Inflammatory macrophage treated with lipopolysaccharide for 4 hours (primary cell): Measurements from ENCODE around the gene VDR.

Source experiments
- DNase-seq: peaks from one replicate; pipeline ENCODE4 v3.0.0-alpha.2; 2020

VDR gene

DNA sequence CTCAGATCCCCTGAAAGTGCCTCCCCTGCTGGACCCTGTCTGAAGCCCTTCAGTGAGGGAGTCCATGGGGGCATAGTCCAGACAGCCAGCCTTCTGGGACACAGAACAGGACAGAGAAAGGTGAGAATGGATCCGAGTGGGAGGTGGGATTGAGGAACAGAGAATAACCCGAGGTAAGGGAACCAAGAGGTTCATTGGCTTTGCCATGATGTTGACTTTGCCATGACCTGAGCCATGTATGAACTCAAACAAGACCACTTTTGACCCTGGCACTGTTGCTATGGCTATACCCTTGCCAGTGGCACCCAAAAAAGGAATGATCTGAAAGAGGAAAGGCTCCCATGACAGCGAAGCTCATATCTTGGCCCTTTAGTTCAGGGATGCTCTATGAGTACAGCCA is 22.6 kb upstream of the VDR start:
- DNase-seq: no peak

DNA sequence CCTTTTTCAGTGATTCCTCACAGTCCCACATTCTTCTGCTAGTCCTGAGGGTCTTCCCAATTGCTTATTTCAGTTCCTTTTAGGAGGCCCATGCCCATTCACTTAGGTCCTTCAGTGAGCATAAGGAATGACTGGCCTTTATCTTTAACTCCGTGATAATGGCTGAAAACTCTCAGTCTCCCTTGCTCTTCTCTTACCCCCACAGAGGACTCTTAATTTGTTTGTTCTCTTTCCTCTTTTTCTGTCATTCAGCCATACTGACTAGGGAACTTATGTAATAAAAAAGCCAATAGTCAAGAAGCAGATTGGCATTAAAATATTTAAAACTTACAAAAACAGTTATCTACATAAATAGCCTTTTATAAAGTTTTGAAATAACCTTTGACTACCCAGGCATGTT is 17.1 kb upstream of the VDR start:
- DNase-seq: no peak

- DNase-seq: no peak
Measured at GRCh38 chr12:47920913-47921312, 16.1 kb upstream of the VDR start.

GRCh38 chr12:47913081-47913480 is 8.3 kb upstream of the VDR start:
- no peak for DNase-seq

DNA sequence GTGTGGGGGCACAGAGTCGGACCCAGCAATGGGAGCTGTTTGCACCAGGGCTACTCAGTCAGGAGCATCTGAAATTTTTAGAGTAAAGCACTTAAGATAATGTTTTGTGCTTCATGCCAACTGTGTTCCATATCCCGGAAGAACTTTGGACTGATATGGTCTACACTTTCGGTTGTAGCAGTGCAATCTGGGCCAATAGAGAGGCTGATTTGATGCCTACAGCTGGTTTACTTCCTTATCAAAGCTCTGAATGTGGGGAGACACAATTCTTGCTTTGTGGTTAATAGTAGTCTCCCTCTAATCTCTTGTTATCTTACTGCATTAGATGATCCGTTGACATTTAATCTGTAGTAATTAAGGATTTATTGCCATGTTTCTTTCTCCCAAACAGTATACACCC is 7.8 kb upstream of the VDR start:
- DNase-seq: no peak

DNA sequence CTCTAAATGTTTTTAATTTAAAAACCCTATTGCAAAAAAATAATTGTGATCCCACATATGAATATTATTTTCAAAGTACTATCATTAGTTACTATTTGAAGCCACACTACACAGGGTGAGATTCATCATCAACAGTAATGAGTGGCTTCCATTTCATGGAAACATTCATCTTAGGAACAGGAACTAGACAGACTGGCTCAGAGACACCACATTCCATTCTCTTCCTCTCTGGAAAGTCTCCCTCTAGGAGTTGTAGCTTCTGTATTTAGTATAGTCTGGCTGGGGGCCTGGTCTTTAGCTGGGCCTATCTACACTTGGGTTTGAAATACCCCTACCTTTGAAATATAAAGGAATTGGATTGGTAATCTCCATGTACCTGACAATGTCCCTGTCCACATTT is 6.2 kb upstream of the VDR start:
- no peak for DNase-seq

- DNase-seq: no peak
Measured at GRCh38 chr12:47910486-47910885, 5.7 kb upstream of the VDR start.

DNA sequence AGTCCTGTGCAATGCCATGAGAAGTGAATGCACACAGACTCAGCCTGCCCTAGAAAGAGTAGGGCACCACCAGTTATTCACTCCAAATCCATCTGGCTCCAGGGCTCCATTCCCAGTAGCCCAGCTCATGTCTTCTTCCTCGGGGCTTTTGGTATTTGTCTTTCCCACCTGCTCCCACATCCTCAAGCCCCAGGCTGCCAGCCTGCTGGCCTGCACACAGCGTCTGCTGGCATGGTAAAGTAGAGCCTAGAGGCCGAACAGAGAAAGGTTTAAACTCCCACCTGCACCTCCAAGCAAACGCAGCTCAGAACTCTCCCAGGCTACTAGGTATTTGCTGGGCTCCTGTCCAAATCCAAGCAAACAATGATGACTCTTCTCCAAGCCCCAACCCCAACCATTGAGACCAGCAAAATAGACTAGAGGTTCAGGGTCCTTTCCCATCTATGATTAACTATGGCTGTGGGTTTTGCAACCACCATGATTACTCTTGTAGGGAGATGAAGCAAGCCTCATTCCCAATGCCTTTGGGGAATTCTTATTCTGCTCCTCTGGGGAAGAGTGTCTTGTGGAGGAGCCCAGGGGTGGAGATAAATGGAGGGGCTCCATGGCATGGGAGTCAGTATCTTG is 5.2 kb upstream of the VDR start:
- no peak for DNase-seq

DNA sequence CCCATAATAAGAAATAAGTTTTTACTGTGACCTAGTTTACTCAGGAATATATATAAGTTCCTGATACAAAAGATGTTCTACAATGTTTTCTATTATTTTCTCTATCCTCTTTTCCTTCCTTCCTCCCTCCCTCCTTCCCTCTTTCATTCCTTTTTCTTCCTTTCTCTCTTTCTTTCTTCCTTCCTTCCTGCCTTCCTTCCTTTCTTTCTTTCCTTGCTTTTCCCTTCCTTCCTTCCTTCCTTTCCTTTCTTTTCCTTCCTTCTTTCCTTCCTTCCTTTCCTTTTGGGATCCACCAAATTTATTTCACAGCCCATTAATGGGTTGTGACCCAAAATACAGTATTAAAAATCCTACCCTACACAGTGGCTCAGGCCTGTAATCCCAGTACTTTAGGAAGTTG is 3.9 kb upstream of the VDR start:
- DNase-seq: no peak

GRCh38 chr12:47907851-47908454 is 3.2 kb upstream of the VDR start:
- no peak for DNase-seq

GRCh38 chr12:47903927-47904712 is 674 bp downstream of the VDR start:
- DNase-seq: peak; percentile 84

DNA sequence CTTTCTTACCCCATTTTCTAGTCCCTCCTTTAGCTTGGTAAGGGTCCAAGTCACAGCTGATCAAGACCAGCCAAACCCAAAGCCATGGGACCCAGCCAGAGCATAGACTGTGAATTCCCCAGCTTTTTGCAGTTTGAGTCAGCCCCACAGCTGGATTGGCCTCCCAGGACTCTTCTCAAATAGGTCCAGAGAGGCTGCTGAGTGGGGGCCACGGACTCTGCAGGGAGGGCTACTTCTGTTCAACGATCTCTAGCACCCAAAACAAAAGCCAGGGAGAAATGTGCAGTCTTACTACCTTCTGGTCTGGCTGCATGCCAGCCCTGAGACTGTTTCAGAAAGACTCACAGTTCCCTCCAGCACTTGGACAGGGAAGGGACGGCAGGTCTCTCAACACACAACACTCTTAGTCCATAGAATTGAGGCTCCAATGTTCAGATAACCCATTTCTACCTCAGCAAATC is 1.6 kb downstream of the VDR start:
- peak; percentile 28 for DNase-seq

DNA sequence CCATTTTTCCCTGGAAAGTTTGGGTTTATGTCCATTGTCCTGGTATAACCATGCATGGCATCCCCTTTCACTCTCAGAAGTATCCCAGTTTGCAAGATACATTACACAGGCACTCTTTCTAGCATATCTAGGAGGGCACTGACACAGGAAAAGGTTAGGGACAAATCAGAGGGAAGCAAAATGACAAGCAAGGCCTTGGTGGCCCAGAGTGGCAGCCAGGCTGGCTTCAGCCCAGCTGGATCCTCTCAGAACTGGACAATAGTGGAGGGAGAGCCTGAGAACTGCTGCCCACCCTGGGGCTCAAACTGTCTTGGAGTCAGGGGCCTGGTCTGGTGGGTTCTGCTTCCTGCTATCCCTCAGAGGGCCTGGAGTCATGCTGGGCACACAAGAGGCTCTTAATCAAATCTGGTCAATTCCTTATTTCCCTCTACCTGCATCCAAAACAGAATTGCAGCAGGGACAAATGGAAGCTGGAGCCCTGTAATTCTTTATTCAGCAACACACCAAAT is 2.6 kb downstream of the VDR start:
- DNase-seq: no peak

DNA sequence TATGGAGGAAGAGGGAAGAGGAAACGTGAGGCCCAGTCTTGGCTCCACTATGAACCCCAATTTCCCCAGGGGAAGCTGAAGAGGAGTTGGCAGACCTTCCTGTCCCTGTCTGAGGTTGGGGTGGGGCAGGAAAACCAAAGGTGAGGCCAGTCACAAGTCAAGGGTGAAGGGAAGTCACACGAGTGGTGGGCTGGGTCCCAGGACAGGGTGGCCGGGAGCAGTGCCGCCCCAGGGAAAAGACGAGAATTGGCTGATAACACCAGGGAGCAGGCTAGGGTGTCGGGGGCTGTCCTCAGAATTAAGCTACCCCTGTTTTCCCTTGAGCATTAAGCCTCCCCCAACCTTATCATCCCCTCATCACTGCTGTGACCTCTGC is 3.1 kb downstream of the VDR start:
- DNase-seq: no peak

- DNase-seq: peak; percentile 82
Measured at GRCh38 chr12:47901063-47901717, 3.6 kb downstream of the VDR start.

DNA sequence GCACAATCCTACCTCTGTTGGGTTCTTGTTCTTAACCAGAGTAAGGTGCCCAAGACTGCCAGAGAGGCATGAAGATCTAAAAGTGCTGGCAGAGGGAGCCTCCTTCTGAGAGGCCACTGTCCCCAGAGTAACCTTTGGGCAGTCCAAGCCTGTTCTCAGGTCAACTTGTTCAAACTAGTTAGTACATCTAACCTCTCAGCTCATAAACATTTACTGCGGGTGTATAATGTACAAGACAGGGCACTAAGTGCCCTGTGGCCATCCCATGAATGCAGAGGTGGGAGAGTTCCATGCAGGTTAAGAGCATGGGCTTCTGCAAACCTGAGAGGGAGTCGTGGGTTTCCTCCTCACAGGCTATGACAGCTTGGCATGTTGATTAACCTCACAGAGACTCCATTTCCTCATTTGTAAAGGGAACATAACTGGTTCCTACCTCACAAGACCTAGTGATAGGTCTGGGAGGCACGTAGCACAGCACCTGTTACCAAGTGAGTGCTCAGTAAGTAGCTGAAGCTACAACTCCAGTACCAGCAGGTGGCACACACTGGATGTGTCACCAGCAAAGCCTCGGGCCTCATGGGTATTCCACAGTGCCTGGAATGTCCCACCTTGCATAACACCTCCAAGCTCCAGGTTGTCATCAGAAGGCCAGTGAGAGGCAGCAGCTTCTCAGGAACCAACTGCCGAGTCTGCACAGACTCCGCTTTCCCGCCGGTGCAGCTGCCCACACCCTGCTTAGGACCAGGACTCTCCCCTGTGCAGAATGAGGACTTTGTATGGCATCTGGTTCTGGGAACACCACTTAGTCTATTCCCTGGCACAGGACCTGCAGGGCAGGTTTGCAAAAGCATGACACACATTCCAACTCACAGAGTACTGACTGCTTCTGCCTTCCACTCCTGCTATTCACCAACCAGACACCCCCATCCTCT is 4.4 kb downstream of the VDR start:
- peak; percentile 62 for DNase-seq

DNA sequence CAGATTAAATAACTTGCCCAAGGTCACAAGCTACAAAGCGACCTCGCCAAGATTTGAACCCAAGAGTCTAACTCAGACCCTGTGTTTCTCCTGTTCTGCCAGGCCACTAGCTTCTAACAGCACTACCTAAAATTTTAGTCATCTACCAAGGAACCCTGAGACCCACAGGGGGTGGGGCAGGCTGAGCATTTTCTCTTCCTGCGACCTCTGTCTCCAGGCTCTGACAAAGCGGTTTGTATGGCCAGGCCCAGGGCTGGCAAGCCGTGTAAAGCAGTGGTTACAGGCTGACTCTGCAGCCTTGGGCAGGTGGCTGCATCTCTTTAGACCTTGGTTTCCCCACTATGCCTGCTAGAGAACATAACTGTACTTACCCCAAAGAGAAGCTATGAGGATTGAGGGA is 5.3 kb downstream of the VDR start:
- no peak for DNase-seq

DNA sequence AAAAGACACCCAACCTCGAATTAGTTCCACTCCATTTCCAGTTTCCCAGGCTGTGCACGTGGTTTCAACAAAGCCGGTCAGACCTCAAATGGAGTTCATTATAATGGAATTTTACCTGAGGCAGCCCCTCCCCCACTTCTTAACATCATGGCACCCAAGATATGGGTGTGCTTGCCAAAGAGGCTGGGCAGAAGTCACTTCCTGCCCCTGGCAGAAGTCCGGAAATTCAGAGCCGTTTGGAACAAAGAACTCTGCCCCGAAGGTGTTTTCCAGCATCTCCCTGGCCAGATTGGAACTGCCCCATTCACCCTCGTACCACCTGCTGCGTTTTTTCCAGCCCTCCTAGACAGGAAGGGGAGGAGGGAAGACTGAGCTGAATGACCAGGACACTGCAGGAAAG is 8.2 kb downstream of the VDR start:
- no peak for DNase-seq

GRCh38 chr12:47896022-47896421 is 8.8 kb downstream of the VDR start:
- no peak for DNase-seq

- DNase-seq: no peak
Measured at GRCh38 chr12:47894652-47895051, 10.1 kb downstream of the VDR start.

- DNase-seq: no peak
Measured at GRCh38 chr12:47894068-47894467, 10.7 kb downstream of the VDR start.

DNA sequence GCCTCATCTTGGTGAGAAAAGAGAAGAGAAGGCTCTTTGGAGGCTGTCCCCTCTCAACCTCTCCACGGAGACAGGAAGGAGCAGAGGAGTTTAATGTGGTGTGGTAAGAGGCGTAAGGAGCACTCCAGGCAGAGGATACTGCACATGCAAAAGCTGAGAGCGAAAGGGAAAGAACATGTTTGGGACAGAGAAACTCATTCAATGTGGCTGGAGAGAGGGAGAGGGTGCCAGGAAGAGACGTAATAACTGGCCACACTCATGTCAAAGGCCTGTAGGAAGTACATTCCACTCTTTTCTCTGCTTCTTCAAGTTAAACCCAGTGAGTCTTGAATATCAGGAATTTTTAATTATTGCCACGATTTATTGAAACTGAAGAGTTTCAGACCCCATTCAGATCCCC is 12.0 kb downstream of the VDR start:
- peak; percentile 45 for DNase-seq
